WI38 (cell line): ENCODE measurements around the gene TMEM184B.

Source experiments
- H3K4me3 ChIP-seq: 2 replicates; pipeline ENCODE4 v1.5.1; 2011; ENCODE audit warnings: low read depth, mild to moderate bottlenecking, control low read depth, low read length
- CTCF ChIP-seq: IDR thresholded peaks from 2 replicates; pipeline ENCODE4 v1.5.1; 2012; ENCODE audit warnings: low read depth, mild to moderate bottlenecking, control low read depth, low read length

TMEM184B gene

GRCh38 chr22:38190581-38190980 lies 82.2 kb downstream of the TMEM184B start:
- TF ChIP-seq CTCF, result no peak
- H3K4me3 ChIP-seq, result no peak overlapping the region

- no peak for TF ChIP-seq CTCF
These were observed 83.7 kb downstream of the TMEM184B start for GRCh38 chr22:38189104-38189503.

GRCh38 chr22:38187413-38188212 lies 85.2 kb downstream of the TMEM184B start:
- no peak for TF ChIP-seq CTCF
- no peak overlapping the region for H3K4me3 ChIP-seq

More at GRCh38 chr22:38189104-38189503, 83.7 kb downstream of the TMEM184B start:
- no peak overlapping the region for H3K4me3 ChIP-seq

GRCh38 chr22:38186429-38186828 lies 86.4 kb downstream of the TMEM184B start:
- no peak for TF ChIP-seq CTCF
- H3K4me3 ChIP-seq, result no peak overlapping the region

GRCh38 chr22:38184788-38185187 lies 88.0 kb downstream of the TMEM184B start:
- TF ChIP-seq CTCF, result no peak
- no peak overlapping the region for H3K4me3 ChIP-seq

- H3K4me3 ChIP-seq, result peak within 1 kb of the TSS; percentile 52
- no peak for TF ChIP-seq CTCF
These were observed 91.2 kb downstream of the TMEM184B start, which contains the start of gene PLA2G6 for GRCh38 chr22:38181453-38182200. Gene PLA2G6, minus strand, starts transcription at chr22:38181830. Its CDS starts 12,404 bp downstream, at chr22:38169426.
